DOHH2 (cell line): ENCODE measurements around the gene TAL2.

Source experiments
- H3F3A ChIP-seq: fragments of 200-600 bp; sonication (generic), shearing (Covaris generic); 2 replicates; pipeline ENCODE4 v1.6.0; 2016; ENCODE audit warnings: antibody characterized with exemption, mild to moderate bottlenecking; ENCODE audit not compliant: control insufficient read depth, insufficient read depth
- H3K27ac ChIP-seq: fragments of 200-600 bp; sonication (generic); 2 replicates; pipeline ENCODE4 v1.5.1; 2014; ENCODE audit warnings: low read depth, mild to moderate bottlenecking, low read length, moderate library complexity
- H3K27me3 ChIP-seq: fragments of 200-600 bp; sonication (generic); 2 replicates; pipeline ENCODE4 v1.6.1; 2014; ENCODE audit warnings: mild to moderate bottlenecking, low read length, mixed read lengths; ENCODE audit not compliant: control insufficient read depth
- H3K36me3 ChIP-seq: fragments of 200-600 bp; sonication (generic); 2 replicates; pipeline ENCODE4 v1.6.1; 2014; ENCODE audit warnings: mild to moderate bottlenecking, low read length, moderate library complexity, mixed read lengths; ENCODE audit not compliant: control insufficient read depth
- H3K4me1 ChIP-seq: fragments of 200-600 bp; sonication (generic); 2 replicates; pipeline ENCODE4 v1.6.1; 2014; ENCODE audit warnings: mild to moderate bottlenecking, low read length, mixed read lengths; ENCODE audit not compliant: control insufficient read depth
- H3K4me2 ChIP-seq: fragments of 200-600 bp; sonication (generic); 2 replicates; pipeline ENCODE4 v1.6.0; 2014; ENCODE audit warnings: mild to moderate bottlenecking, low read length, moderate library complexity
- H3K4me3 ChIP-seq: fragments of 200-600 bp; sonication (generic); 2 replicates; pipeline ENCODE4 v1.5.1; 2014; ENCODE audit warnings: mild to moderate bottlenecking, low read length, mixed read lengths
- H3K79me2 ChIP-seq: fragments of 200-600 bp; sonication (generic); 2 replicates; pipeline ENCODE4 v1.6.1; 2014; ENCODE audit warnings: mild to moderate bottlenecking, low read length, mixed read lengths; ENCODE audit not compliant: control insufficient read depth
- H3K9me2 ChIP-seq: fragments of 200-600 bp; sonication (generic); replicated peaks from 2 replicates; pipeline ENCODE4 v1.6.1; 2014; ENCODE audit warnings: mild to moderate bottlenecking, low read length, mixed read lengths; ENCODE audit not compliant: control insufficient read depth
- H3K9me3 ChIP-seq: fragments of 200-600 bp; sonication (generic); 2 replicates; pipeline ENCODE4 v1.6.1; 2014; ENCODE audit warnings: antibody characterized with exemption, low read length, mixed read lengths; ENCODE audit not compliant: control insufficient read depth, insufficient read depth
- H4K20me1 ChIP-seq: fragments of 200-600 bp; sonication (generic); 2 replicates; pipeline ENCODE4 v1.6.0; 2014; ENCODE audit warnings: low read depth, mild to moderate bottlenecking, antibody characterized with exemption, low read length, moderate library complexity; ENCODE audit not compliant: control insufficient read depth, insufficient read depth
- EZH2phosphoT487 ChIP-seq: fragments of 200-600 bp; sonication (generic); IDR thresholded peaks from 2 replicates; pipeline ENCODE4 v1.6.1; 2017; ENCODE audit warnings: borderline replicate concordance, mild to moderate bottlenecking, antibody characterized with exemption, low read length, moderate library complexity, mixed read lengths
- TF ChIP-seq, protein P1 (sequence below): fragments of 200-600 bp; sonication (generic); IDR thresholded peaks from one replicate; pipeline ENCODE4 v1.5.1; 2014; ENCODE audit warnings: antibody characterized with exemption, mild to moderate bottlenecking, low read depth, low read length; ENCODE audit not compliant: poor library complexity, severe bottlenecking

TAL2 gene

DNA sequence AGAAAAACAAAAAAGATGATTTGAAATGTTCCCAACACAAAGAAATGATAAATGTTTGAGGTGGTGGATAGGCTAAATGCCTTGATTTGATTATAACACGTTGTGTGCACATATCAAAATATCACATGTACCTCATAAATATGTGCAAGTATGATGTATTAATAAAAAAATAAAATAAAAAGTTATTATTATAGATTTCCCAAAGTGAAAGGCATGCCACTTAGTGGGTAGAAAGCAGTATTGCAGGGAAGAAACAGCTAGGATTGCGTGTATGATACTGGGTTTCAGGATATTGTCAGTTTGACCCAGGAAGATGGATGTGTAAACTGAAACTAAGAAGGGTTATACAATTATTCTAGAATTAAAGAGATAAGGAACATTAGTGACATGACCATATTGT is 28.5 kb downstream of the TAL2 start:
- no peaks in the 10 kb centered on the region for H3K36me3 ChIP-seq
- H3F3A ChIP-seq: no peaks in the 10 kb centered on the region
- H3K9me3 ChIP-seq: no peaks in the 10 kb centered on the region
- no peak overlapping the region for H3K4me2 ChIP-seq
- H3K79me2 ChIP-seq: peaks cover 10% of the 10 kb centered on the region
- H3K27ac ChIP-seq: no peak overlapping the region
- no peaks in the 10 kb centered on the region for H3K9me2 ChIP-seq
- peaks cover 17% of the 10 kb centered on the region for H3K4me1 ChIP-seq
- no peak overlapping the region for H3K4me3 ChIP-seq
- TF ChIP-seq, protein P1, sequence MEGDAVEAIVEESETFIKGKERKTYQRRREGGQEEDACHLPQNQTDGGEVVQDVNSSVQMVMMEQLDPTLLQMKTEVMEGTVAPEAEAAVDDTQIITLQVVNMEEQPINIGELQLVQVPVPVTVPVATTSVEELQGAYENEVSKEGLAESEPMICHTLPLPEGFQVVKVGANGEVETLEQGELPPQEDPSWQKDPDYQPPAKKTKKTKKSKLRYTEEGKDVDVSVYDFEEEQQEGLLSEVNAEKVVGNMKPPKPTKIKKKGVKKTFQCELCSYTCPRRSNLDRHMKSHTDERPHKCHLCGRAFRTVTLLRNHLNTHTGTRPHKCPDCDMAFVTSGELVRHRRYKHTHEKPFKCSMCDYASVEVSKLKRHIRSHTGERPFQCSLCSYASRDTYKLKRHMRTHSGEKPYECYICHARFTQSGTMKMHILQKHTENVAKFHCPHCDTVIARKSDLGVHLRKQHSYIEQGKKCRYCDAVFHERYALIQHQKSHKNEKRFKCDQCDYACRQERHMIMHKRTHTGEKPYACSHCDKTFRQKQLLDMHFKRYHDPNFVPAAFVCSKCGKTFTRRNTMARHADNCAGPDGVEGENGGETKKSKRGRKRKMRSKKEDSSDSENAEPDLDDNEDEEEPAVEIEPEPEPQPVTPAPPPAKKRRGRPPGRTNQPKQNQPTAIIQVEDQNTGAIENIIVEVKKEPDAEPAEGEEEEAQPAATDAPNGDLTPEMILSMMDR: peak; percentile 14
- no peak for TF ChIP-seq EZH2phosphoT487
- 0 out of 2 replicates have a peak, but pooled peaks cover 4% of the 10 kb centered on the region for H3K27me3 ChIP-seq
- H4K20me1 ChIP-seq: no peaks in the 10 kb centered on the region

DNA sequence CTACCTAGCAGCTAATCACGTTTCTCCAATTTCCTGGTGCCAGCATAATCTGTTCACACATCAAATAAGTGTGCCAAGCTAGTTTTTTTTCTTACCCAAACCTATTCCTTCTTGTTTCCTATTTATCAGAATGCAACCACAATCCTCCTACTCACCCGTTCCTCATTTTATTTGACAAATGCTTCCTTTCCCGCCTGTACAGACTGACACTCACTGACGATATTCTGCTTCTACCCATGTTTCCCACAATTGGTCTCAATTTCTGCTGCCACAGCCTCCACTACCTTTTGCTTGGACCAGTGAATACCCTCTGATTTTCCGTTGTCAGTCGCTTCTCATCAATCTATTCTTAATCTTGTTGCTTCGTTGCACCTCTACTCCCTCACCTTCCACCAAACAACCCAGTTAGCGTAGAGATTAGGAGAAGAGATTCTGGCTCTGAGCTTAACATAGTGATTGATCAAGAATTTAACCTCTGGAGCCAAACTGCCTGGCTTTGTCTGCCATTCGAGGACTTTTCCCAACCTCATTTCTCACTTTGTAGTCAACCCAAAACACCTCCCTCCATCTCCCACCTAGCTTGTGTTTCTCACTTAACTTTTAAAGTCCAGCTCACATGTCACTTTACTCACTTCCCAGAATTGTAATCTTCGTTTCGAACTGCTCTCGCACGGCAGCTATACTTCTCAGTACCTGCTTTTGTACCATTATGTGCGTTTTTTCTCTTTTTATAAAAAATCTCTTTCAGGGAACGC is 31.4 kb downstream of the TAL2 start:
- no peak for TF ChIP-seq EZH2phosphoT487
- TF ChIP-seq, protein P1: no peak
- 0 out of 2 replicates have a peak, but pooled peaks cover 4% of the 10 kb centered on the region for H3K27me3 ChIP-seq

DNA sequence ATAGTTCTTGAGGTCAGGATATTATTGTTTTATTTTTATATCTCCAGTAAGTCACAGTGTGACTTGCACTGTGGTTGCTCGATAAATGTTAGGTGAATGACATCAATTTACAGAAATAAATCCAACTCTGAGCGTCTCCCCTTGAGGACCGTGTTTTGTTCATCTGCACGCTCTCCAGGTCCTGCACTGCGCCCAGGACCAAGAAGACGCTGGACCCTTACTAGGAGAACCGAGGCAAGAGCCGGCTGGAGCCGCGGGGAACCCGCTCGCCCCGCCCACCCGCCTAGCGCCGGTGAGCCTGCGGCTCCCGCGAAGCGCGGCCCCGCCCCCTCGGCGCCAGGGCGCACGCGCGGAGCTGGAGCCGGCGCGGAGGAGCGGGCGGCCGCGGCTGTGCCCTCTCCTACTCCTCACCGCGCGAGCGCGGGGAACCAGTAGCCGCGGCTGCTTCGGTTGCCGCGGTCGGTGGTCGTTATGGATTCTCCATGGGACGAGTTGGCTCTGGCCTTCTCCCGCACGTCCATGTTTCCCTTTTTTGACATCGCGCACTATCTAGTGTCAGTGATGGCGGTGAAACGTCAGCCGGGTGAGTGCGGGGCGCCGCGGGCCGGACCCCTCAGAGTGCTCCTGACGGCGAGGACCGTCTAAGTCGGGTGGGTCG is 32.1 kb downstream of the TAL2 start, which contains the start of gene TMEM38B:
Gene TMEM38B (plus strand): TSS at position 352 of the 658 bp plus-strand sequence. CDS start 120 bp downstream, at position 472.
- Histone ChIP-seq H3K4me2 (peak within 1 kb of the TSS; percentile 98), H3K4me3 (peak within 1 kb of the TSS; percentile 87), H3K9me2 (no peaks in the 10 kb centered on the region), H3K79me2 (peaks cover 42% of the 10 kb centered on the region), H3K4me1 (peaks cover 20% of the 10 kb centered on the region), H4K20me1 (no peaks in the 10 kb centered on the region), H3K36me3 (no peaks in the 10 kb centered on the region), H3K27ac (no peak within 1 kb of the TSS), H3K27me3 (0 out of 2 replicates have a peak, but pooled peaks cover 4% of the 10 kb centered on the region), H3F3A (no peaks in the 10 kb centered on the region), H3K9me3 (no peaks in the 10 kb centered on the region)
- TF ChIP-seq EZH2phosphoT487: no peak
- TF ChIP-seq, protein P1: no peak

More for the DNA sequence above, 31.4 kb downstream of the TAL2 start:
- Histone ChIP-seq H3K4me1 (peaks cover 19% of the 10 kb centered on the region), H3K36me3 (no peaks in the 10 kb centered on the region), H3K79me2 (peaks cover 35% of the 10 kb centered on the region), H3F3A (no peaks in the 10 kb centered on the region), H3K4me3 (peak overlapping the region; percentile 87), H3K4me2 (peak overlapping the region; percentile 98), H3K9me3 (no peaks in the 10 kb centered on the region), H3K27ac (no peak overlapping the region), H4K20me1 (no peaks in the 10 kb centered on the region), H3K9me2 (no peaks in the 10 kb centered on the region)
